K562 (cell line): Measurements from ENCODE around the gene VAMP4. TPM values are rescaled to one million over a fixed set of nuclear protein-coding genes. Genes with fewer than 3 reads are reported as not detected.

Experiments used
- CEBPG ChIP-seq, 3 experiments: fragments of 200-800 bp in 1 of 3; sonication (Bioruptor generic) in 1 of 3; sonication (generic) in 1 of 3; formaldehyde crosslinking in 1 of 3; IDR thresholded peaks in 2 of 3; conservative IDR thresholded peaks in 1 of 3; 2 replicates each; pipeline versions ENCODE4 v1.6.1 to v1.8.0; 2016 to 2022; ENCODE audit warnings: missing compliant biosample characterization in 2 of 3, missing genetic modification characterization in 2 of 3, mild to moderate bottlenecking in 1 of 3, missing genetic modification reagents in 1 of 3
- KLF10 ChIP-seq: fragments of 250-450 bp; sonication (Bioruptor Pico); IDR thresholded peaks from 2 replicates; pipeline ENCODE4 v1.6.1; 2021; ENCODE audit warnings: matching md5 sums
- NCOA1 ChIP-seq: fragments of 450-650 bp; IDR thresholded peaks from 2 replicates; pipeline ENCODE4 v1.6.1; 2016; ENCODE audit warnings: low read depth
- POU5F1 ChIP-seq: fragments of 150-350 bp; IDR thresholded peaks from 2 replicates; pipeline ENCODE4 v1.6.1; 2014; ENCODE audit warnings: borderline replicate concordance, low read length, low read depth, mild to moderate bottlenecking; ENCODE audit not compliant: partially characterized antibody
- PRDM10 ChIP-seq: fragments of 450-650 bp; IDR thresholded peaks from 2 replicates; pipeline ENCODE4 v1.6.1; 2018; ENCODE audit not compliant: partially characterized antibody
- TAF7 ChIP-seq: fragments of 450-650 bp; IDR thresholded peaks from 2 replicates; pipeline ENCODE4 v1.6.1; 2016; ENCODE audit warnings: missing genetic modification characterization, missing compliant biosample characterization
- ZNF143 ChIP-seq: sonication (generic); formaldehyde crosslinking; IDR thresholded peaks from 2 replicates; pipeline ENCODE4 v1.9.0; 2022; ENCODE audit warnings: mild to moderate bottlenecking, missing genetic modification reagents
- ZNF395 ChIP-seq: fragments of 200-800 bp; sonication (Bioruptor generic); IDR thresholded peaks from 2 replicates; pipeline ENCODE4 v1.6.1; 2017; ENCODE audit warnings: missing genetic modification characterization, missing compliant biosample characterization
- polyA plus RNA-seq, 8 experiments: library from polyadenylated mRNA; depleted of rRNA in 4 of 8; stranded (reverse) in 5 of 8; unstranded in 3 of 8; fragments of >200 nt; fragmentation: Nextera tagmentation in 2 of 8; fragmentation: Illumina TruSeq in 1 of 8; extraction: Ambion mirVana in 2 of 8; extraction: Trizol in 1 of 8; gene quantifications; 2 replicates each; pipeline versions ENCODE4 v1.2.1 to v1.2.3, GENCODE V29; 2011 to 2014; ENCODE audit warnings: inconsistent platforms in 1 of 8, missing spikeins in 1 of 8
- total RNA-seq, 7 experiments: library from RNA; depleted of rRNA in 6 of 7; stranded (reverse); fragments of >200 nt in 6 of 7; fragmentation: Illumina TruSeq in 2 of 7; extraction: Trizol in 2 of 7; gene quantifications; 2 replicates each; pipeline versions ENCODE4 v1.2.1 to v1.2.3, GENCODE V29; 2011 to 2021; ENCODE audit warnings: low replicate concordance in 1 of 7
- TF ChIP-seq, protein P1 (sequence below), 2 experiments: fragments of 450-650 bp; IDR thresholded peaks; 2 replicates each; pipeline ENCODE4 v1.6.1; 2018; ENCODE audit warnings: mild to moderate bottlenecking in 2 of 2, low read depth in 1 of 2; ENCODE audit not compliant: partially characterized antibody in 2 of 2
- TF ChIP-seq, protein P2 (sequence below): fragments of 450-650 bp; formaldehyde crosslinking; IDR thresholded peaks from 2 replicates; pipeline ENCODE4 v1.4.0; 2022; ENCODE audit warnings: mild to moderate bottlenecking, moderate library complexity
- TF ChIP-seq, protein P3 (sequence below): fragments of 250-450 bp; sonication (Bioruptor Pico); IDR thresholded peaks from 2 replicates; pipeline ENCODE4 v1.5.0; 2021; ENCODE audit warnings: mild to moderate bottlenecking, moderate library complexity

The VAMP4 gene
- total and polyA plus RNA-seq, 9 of the 15 experiments (the other 6 are each of a cell fraction or from before 2014, with no cell fraction given), result 3.3 to 21.4 (median 11.9) TPM

DNA sequence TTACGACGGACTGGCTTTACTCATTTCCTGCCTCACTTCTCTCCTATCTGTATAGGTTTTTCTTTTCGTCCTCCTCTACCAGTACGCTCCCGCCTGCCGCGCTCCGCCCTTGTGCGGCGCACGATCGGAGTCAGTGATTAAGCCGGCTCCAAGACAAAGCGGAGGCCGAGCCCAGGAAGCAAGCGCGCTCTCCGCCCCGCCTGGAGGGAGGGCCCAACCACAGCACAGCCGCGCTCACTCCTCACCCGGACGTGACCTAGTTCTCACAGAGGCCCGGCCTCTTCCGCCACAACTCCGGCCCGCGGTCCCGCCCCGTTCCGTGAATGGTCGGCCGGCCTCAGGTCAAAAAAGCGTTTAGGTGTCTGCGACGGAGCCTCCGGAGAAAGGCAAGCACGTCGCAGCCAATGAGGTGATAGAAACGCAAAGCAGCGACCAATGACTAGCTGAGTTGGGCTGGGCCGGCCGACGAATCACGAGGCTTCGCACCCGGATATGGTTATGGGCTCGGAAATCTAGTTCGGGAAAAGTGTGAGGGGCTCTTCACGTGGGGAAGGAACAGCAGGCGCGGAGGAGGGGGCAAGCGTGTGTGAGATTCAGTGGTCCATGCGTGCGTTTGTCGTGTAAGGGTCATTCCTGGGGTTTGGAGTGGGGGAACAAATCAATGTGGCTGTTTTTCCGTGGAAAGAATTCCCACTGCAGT is 39.5 kb upstream of the VAMP4 start, which contains the start of gene METTL13 (continued):
- TF ChIP-seq, protein P1, sequence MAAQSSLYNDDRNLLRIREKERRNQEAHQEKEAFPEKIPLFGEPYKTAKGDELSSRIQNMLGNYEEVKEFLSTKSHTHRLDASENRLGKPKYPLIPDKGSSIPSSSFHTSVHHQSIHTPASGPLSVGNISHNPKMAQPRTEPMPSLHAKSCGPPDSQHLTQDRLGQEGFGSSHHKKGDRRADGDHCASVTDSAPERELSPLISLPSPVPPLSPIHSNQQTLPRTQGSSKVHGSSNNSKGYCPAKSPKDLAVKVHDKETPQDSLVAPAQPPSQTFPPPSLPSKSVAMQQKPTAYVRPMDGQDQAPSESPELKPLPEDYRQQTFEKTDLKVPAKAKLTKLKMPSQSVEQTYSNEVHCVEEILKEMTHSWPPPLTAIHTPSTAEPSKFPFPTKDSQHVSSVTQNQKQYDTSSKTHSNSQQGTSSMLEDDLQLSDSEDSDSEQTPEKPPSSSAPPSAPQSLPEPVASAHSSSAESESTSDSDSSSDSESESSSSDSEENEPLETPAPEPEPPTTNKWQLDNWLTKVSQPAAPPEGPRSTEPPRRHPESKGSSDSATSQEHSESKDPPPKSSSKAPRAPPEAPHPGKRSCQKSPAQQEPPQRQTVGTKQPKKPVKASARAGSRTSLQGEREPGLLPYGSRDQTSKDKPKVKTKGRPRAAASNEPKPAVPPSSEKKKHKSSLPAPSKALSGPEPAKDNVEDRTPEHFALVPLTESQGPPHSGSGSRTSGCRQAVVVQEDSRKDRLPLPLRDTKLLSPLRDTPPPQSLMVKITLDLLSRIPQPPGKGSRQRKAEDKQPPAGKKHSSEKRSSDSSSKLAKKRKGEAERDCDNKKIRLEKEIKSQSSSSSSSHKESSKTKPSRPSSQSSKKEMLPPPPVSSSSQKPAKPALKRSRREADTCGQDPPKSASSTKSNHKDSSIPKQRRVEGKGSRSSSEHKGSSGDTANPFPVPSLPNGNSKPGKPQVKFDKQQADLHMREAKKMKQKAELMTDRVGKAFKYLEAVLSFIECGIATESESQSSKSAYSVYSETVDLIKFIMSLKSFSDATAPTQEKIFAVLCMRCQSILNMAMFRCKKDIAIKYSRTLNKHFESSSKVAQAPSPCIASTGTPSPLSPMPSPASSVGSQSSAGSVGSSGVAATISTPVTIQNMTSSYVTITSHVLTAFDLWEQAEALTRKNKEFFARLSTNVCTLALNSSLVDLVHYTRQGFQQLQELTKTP (IDR thresholded peaks at IDR 0.05; ENCODE audit: low read depth in 1 of 2, partially characterized antibody in 2 of 2), result peak in 1 of 2 experiments; percentile 32
- no peak for TF ChIP-seq POU5F1
- TF ChIP-seq PRDM10, result peak; percentile 31
- TF ChIP-seq, protein P2, sequence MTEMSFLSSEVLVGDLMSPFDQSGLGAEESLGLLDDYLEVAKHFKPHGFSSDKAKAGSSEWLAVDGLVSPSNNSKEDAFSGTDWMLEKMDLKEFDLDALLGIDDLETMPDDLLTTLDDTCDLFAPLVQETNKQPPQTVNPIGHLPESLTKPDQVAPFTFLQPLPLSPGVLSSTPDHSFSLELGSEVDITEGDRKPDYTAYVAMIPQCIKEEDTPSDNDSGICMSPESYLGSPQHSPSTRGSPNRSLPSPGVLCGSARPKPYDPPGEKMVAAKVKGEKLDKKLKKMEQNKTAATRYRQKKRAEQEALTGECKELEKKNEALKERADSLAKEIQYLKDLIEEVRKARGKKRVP (CRISPR knock-in tag), result no peak
- TF ChIP-seq, protein P3, sequence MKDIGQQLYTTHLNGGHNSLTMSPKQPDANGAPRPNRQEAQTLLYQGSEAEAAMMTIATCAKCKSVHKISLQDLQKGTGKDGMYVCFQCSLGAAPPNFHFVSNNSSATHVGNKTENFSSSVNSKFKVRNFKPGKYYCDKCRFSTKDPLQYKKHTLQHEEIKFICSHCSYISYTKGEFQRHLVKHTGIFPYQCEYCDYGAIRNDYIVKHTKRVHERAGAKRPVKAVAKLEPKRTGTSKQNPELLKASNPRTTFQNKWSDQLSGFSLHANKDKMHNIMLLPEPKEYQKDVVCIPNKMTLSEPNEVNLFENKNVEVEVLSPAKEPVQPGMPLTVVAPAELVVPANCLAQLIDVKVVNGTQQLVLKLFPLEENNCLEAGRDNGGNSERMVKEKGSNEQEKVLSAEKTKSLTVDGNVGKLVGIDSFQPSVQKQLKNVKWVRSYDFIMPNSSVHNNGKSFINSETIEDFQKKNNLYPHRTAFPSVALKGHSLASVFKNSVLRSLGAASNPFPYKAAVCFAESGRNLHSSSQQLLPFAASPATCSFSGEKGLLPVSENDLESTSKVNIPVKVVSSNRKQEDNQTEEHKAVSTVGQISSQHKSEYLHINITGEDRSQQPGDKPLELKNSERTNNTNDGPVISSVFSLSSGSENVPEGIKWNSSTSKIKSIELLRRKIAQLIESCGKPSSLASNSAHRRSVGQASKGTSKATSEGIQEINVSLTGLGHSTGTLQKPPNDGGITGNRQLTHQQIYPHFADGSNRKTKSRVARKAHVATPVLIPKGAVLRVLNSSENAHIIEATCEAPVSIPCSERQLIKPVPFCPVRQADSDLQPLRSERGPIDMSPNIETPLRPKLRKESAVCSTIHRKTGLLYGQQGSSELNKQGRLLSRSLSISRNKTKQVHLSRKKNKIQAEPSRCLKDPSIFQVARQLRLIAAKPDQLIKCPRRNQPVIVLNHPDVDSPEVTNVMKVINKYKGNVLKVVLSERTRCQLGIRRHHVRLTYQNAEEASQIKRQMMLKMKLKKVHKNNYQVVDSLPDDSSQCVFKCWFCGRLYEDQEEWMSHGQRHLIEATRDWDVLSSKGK, result no peak
- TF ChIP-seq ZNF395, result 0 out of 2 replicates have a peak, but pooled peaks have one; percentile 56
- TF ChIP-seq ZNF143, result no peak
- peak; percentile 65; the same call in 1 of the 2 replicates for TF ChIP-seq TAF7 (tag)
- no peak for TF ChIP-seq CEBPG (CRISPR knock-in tag; IDR thresholded peaks at IDR 0.05)
- TF ChIP-seq CEBPG (tag; conservative IDR thresholded peaks at IDR 0.05 in 1 of 2, IDR thresholded peaks at IDR 0.05 in 1 of 2), result no peak
- 0 out of 2 replicates have a peak, but pooled peaks have one; percentile 12 for TF ChIP-seq NCOA1
- TF ChIP-seq KLF10 (CRISPR knock-in tag), result no peak
